Smooth muscle cell (in vitro differentiated cells): ENCODE measurements around the gene SEC61A2. TPM values are rescaled to one million over a fixed set of nuclear protein-coding genes. Genes with fewer than 3 reads are reported as not detected.

Experiments used
- DNase-seq: peaks from one replicate; lab custom pipeline; 2025; ENCODE audit not compliant: unreplicated experiment; lab: John Stamatoyannopoulos, UW
- H2AFZ ChIP-seq: fragments of 200-600 bp; sonication (generic); 2 replicates; pipeline ENCODE4 v1.6.0; 2016; ENCODE audit warnings: antibody characterized with exemption, low read depth, mild to moderate bottlenecking
- H3F3A ChIP-seq: fragments of 200-600 bp; sonication (generic); 2 replicates; pipeline ENCODE4 v1.6.0; 2017; ENCODE audit warnings: antibody characterized with exemption, low read depth
- H3K27ac ChIP-seq: fragments of 200-600 bp; sonication (generic); 2 replicates; pipeline ENCODE4 v1.5.1; 2016; ENCODE audit warnings: low read depth, mild to moderate bottlenecking
- H3K27me3 ChIP-seq: fragments of 200-600 bp; sonication (generic); 2 replicates; pipeline ENCODE4 v1.6.1; 2016; ENCODE audit warnings: low read depth, mild to moderate bottlenecking
- H3K36me3 ChIP-seq: fragments of 200-600 bp; sonication (generic); 2 replicates; pipeline ENCODE4 v1.5.1; 2016; ENCODE audit warnings: low read depth
- H3K4me1 ChIP-seq: fragments of 200-600 bp; sonication (generic); 2 replicates; pipeline ENCODE4 v1.5.1; 2016; ENCODE audit warnings: low read depth
- H3K4me2 ChIP-seq: fragments of 200-600 bp; sonication (generic); 2 replicates; pipeline ENCODE4 v1.6.0; 2016; ENCODE audit warnings: mild to moderate bottlenecking
- H3K4me3 ChIP-seq: fragments of 200-600 bp; sonication (generic); 2 replicates; pipeline ENCODE4 v1.5.1; 2016; ENCODE audit warnings: mild to moderate bottlenecking
- H3K79me2 ChIP-seq: fragments of 200-600 bp; sonication (generic); 2 replicates; pipeline ENCODE4 v1.6.0; 2016; ENCODE audit warnings: low read depth, mild to moderate bottlenecking
- H3K9ac ChIP-seq: fragments of 200-600 bp; sonication (generic); 2 replicates; pipeline ENCODE4 v1.6.0; 2016; ENCODE audit warnings: low read depth
- H3K9me3 ChIP-seq: fragments of 200-600 bp; sonication (generic); replicated peaks from 2 replicates; pipeline ENCODE4 v1.5.1; 2016; ENCODE audit warnings: low read depth
- H4K20me1 ChIP-seq: fragments of 200-600 bp; sonication (generic); 2 replicates; pipeline ENCODE4 v1.6.0; 2016; ENCODE audit warnings: low read depth
- WGBS: methylation state at CpG from one replicate; pipeline ENCODE4 v1.1.7; 2016; ENCODE audit warnings: low lambda C conversion rate; 5-methylcytosine and 5-hydroxymethylcytosine counted together
- polyA plus RNA-seq: library from polyadenylated mRNA; unstranded; fragments of >200 nt; fragmentation: Nextera tagmentation; extraction: Ambion mirVana; gene quantifications from 2 replicates; pipeline ENCODE4 v1.2.1, GENCODE V29; 2016
- total RNA-seq: library from RNA; depleted of rRNA; stranded (reverse); fragments of >200 nt; gene quantifications from 2 replicates; pipeline ENCODE4 v1.2.3, GENCODE V29; 2014
- TF ChIP-seq, protein P1 (sequence below): fragments of 200-600 bp; sonication (generic); IDR thresholded peaks from 2 replicates; pipeline ENCODE4 v1.5.1; 2017; ENCODE audit warnings: borderline replicate concordance, mild to moderate bottlenecking, antibody characterized with exemption; ENCODE audit not compliant: insufficient read depth, poor library complexity, severe bottlenecking

SEC61A2 gene
- total and polyA plus RNA-seq, 2 experiments from 2014 or later, result 9.7 to 14.2 TPM

DNA sequence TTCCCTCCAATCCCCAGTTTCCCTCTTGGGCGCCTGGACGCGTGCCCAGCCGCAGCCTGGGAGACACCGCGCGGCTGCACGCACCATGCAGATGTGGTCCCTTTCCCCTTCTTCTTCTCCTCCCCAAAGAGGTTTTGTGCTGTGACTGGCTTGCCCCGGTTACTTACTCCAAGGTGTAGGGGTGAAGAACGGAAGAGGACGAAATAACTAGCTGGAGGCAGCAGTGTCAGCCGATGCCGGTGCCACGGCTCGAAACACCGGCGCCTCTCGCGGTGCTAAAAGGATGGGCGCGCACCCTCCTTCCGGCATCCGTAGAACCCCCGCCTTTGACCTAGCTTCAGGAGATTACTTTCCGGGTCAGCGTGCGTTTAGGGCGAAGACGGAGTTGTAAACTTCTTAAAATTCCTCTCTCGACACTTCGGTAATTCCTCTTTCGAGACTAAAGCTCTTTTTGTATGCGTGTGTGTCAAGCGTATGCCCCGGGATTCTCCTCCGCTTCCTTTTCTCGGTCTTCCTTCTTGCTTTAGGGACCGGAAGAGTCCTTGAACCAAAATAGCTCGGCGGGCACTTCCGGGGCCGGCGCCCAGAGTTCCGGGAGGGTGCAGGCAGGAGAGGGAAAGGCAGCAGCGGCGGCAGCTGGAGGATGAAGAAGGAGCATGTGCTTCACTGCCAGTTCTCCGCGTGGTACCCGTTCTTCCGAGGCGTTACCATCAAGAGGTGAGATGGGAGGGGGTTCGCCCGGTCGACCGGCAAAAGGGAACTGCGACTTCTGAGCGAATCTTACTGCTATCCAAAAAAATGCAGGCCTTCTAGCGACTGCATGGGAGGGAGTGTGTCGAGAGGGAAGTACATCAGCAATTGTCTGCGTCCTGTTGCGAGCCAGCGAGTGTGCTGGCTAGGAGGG, 66.4 kb downstream of the SEC61A2 start, which contains the start of the genes CDC123 and NUDT5:
Gene CDC123, plus strand, starts transcription at position 586 of the 904 bp plus-strand sequence. Its CDS starts 58 bp downstream, at position 644.
Gene NUDT5, minus strand, starts transcription at position 289 of the 904 bp plus-strand sequence. CDS start 9,600 bp downstream, outside the sequence.
- Histone ChIP-seq H3K9me3 (no peaks in the 10 kb centered on the region), H4K20me1 (peaks cover 7% of the 10 kb centered on the region), H3K79me2 (peaks cover 89% of the 10 kb centered on the region), H2AFZ (peak within 1 kb of the TSS; percentile 98), H3K27ac (peak within 1 kb of the TSS; percentile 92), H3K4me3 (peak within 1 kb of the TSS; percentile 76), H3F3A (no peaks in the 10 kb centered on the region), H3K9ac (peak within 1 kb of the TSS; percentile 90), H3K36me3 (peaks cover 11% of the 10 kb centered on the region), H3K4me2 (peak within 1 kb of the TSS; percentile 83), H3K27me3 (no peaks in the 10 kb centered on the region), H3K4me1 (peaks cover 18% of the 10 kb centered on the region)
- WGBS, result under 1% methylated on average over 62 of the region's 62 CpGs
- TF ChIP-seq, protein P1, sequence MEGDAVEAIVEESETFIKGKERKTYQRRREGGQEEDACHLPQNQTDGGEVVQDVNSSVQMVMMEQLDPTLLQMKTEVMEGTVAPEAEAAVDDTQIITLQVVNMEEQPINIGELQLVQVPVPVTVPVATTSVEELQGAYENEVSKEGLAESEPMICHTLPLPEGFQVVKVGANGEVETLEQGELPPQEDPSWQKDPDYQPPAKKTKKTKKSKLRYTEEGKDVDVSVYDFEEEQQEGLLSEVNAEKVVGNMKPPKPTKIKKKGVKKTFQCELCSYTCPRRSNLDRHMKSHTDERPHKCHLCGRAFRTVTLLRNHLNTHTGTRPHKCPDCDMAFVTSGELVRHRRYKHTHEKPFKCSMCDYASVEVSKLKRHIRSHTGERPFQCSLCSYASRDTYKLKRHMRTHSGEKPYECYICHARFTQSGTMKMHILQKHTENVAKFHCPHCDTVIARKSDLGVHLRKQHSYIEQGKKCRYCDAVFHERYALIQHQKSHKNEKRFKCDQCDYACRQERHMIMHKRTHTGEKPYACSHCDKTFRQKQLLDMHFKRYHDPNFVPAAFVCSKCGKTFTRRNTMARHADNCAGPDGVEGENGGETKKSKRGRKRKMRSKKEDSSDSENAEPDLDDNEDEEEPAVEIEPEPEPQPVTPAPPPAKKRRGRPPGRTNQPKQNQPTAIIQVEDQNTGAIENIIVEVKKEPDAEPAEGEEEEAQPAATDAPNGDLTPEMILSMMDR, result no peak
- DNase-seq, result peak; percentile 67

DNA sequence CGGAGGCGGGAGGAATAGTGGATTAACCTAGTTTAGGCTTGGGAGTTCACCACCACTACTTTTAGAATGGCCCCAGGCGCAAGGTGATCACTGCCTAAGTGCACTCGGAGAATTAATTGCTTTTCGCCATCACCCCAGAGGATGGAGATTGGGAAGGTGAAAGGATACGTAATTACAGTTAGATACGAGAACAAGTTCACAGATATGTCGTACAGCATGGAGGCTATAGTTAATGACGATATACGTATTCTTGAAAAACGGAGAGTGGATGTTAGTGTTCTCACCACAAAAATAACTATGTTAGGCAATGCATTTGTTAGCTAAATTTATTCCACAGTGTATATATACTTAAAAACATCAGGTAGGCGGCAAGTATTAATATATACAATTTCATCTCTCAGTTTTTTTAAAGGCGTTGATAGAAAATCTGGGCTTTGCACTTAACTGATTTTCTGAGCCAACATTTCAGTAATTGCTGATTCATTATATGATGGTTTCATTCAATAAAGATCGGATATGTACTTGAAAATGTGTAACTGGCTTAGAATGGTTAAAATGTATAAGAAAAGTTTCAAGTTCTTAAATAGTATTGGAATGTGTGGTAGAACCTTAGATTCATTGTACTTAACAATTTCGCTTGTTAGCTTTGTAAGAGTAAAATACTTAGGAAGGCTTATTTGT, 67.2 kb downstream of the SEC61A2 start:
- peak overlapping the region; percentile 98 for H2AFZ ChIP-seq
- no peaks in the 10 kb centered on the region for H3F3A ChIP-seq
- peak overlapping the region; percentile 76 for H3K4me3 ChIP-seq
- H3K79me2 ChIP-seq, result peaks cover 90% of the 10 kb centered on the region
- H3K36me3 ChIP-seq, result peaks cover 11% of the 10 kb centered on the region
- TF ChIP-seq, protein P1, result no peak
- no peak for DNase-seq
- H4K20me1 ChIP-seq, result peaks cover 7% of the 10 kb centered on the region
- H3K4me1 ChIP-seq, result peaks cover 18% of the 10 kb centered on the region
- peak overlapping the region; percentile 83 for H3K4me2 ChIP-seq
- no peaks in the 10 kb centered on the region for H3K27me3 ChIP-seq
- peak overlapping the region; percentile 90 for H3K9ac ChIP-seq
- H3K9me3 ChIP-seq, result no peaks in the 10 kb centered on the region
- peak overlapping the region; percentile 92 for H3K27ac ChIP-seq
- WGBS, result 10% methylated on average over 15 of the region's 15 CpGs

DNA sequence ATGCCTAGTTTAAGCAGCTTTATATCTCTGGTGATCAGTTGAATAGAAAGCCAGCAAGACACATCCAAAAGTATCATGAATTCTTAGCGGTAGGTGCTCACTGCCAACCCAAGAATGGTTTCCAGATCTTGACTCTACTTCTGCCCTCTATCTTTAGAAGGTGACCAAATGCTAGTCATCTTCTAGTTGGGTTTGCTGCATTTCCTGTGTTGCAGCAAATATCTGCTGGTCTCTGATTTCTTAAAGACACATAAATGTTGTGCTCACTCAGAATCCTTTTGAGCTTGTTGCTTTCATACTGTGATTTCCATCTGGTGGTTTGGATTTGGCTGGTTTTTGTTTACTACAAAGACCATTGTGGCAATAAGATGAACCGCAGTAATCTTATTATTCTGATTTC, 68.7 kb downstream of the SEC61A2 start:
- H2AFZ ChIP-seq, result no peak overlapping the region
- H3K79me2 ChIP-seq, result peaks cover 82% of the 10 kb centered on the region
- H3F3A ChIP-seq, result no peaks in the 10 kb centered on the region
- no peak overlapping the region for H3K4me2 ChIP-seq
- H3K27ac ChIP-seq, result no peak overlapping the region
- peaks cover 18% of the 10 kb centered on the region for H3K4me1 ChIP-seq
- no peak overlapping the region for H3K4me3 ChIP-seq
- peaks cover 13% of the 10 kb centered on the region for H4K20me1 ChIP-seq
- no peaks in the 10 kb centered on the region for H3K27me3 ChIP-seq
- no peak for DNase-seq
- H3K9me3 ChIP-seq, result no peaks in the 10 kb centered on the region
- no peak overlapping the region for H3K9ac ChIP-seq
- WGBS, result 99% methylated on average over 2 of the region's 2 CpGs
- H3K36me3 ChIP-seq, result peaks cover 11% of the 10 kb centered on the region
- TF ChIP-seq, protein P1, result no peak
